ENCODE measurements around the gene CCL25. TPM values are rescaled to one million over a fixed set of nuclear protein-coding genes. Genes with fewer than 3 reads are reported as not detected.
A peak's percentile ranks its signal among the peaks of the same experiment; 100 is the strongest.

CCL25 gene
- total RNA-seq, 1 donor from 2014 or later = not detected

GRCh38 chr19:8083141-8083540 is 30.6 kb downstream of the CCL25 start:
- Mint-ChIP-seq H3K36me3 (ENCODE audit: insufficient read depth) (peaks cover 24% of the 10 kb centered on the region), H3K27ac (no peak overlapping the region), H3K27me3 (no peaks in the 10 kb centered on the region), H3K9me3 (ENCODE audit: low read depth) (no peaks in the 10 kb centered on the region), H3K4me1 (ENCODE audit: low read depth) (peaks cover 6% of the 10 kb centered on the region), H3K4me3 (ENCODE audit: low read depth) (no peak overlapping the region)
- TF ChIP-seq CTCF (IDR thresholded peaks at IDR 0.05; ENCODE audit: unreplicated experiment) = no peak
- DNase-seq (ENCODE audit: low spot score, unreplicated experiment) = no peak

- Mint-ChIP-seq H3K27ac (peak overlapping the region; percentile 50), H3K4me1 (ENCODE audit: low read depth) (peaks cover 6% of the 10 kb centered on the region), H3K9me3 (ENCODE audit: low read depth) (no peaks in the 10 kb centered on the region), H3K27me3 (no peaks in the 10 kb centered on the region), H3K36me3 (ENCODE audit: insufficient read depth) (peaks cover 24% of the 10 kb centered on the region), H3K4me3 (ENCODE audit: low read depth) (no peak overlapping the region)
- DNase-seq (ENCODE audit: low spot score, unreplicated experiment) = no peak
- TF ChIP-seq CTCF (IDR thresholded peaks at IDR 0.05; ENCODE audit: unreplicated experiment) = no peak
These were observed 31.6 kb downstream of the CCL25 start for GRCh38 chr19:8084152-8084551.

- Mint-ChIP-seq H3K4me1 (ENCODE audit: low read depth) (peaks cover 6% of the 10 kb centered on the region), H3K4me3 (ENCODE audit: low read depth) (no peak overlapping the region), H3K27ac (peak overlapping the region; percentile 62), H3K9me3 (ENCODE audit: low read depth) (no peaks in the 10 kb centered on the region), H3K27me3 (no peaks in the 10 kb centered on the region), H3K36me3 (ENCODE audit: insufficient read depth) (peaks cover 22% of the 10 kb centered on the region)
- no peak for TF ChIP-seq CTCF (IDR thresholded peaks at IDR 0.05; ENCODE audit: unreplicated experiment)
- DNase-seq (ENCODE audit: low spot score, unreplicated experiment) = no peak
These were observed 33.2 kb downstream of the CCL25 start for GRCh38 chr19:8085598-8086408.

GRCh38 chr19:8086849-8087248 is 34.3 kb downstream of the CCL25 start:
- Mint-ChIP-seq H3K27me3 (no peaks in the 10 kb centered on the region), H3K36me3 (ENCODE audit: insufficient read depth) (peaks cover 24% of the 10 kb centered on the region)
- TF ChIP-seq CTCF (IDR thresholded peaks at IDR 0.05; ENCODE audit: unreplicated experiment) = no peak

GRCh38 chr19:8087876-8088275 is 35.3 kb downstream of the CCL25 start:
- Mint-ChIP-seq H3K36me3 (ENCODE audit: insufficient read depth) (peaks cover 18% of the 10 kb centered on the region), H3K4me3 (ENCODE audit: low read depth) (no peak overlapping the region), H3K9me3 (ENCODE audit: low read depth) (no peaks in the 10 kb centered on the region), H3K4me1 (ENCODE audit: low read depth) (peaks cover 6% of the 10 kb centered on the region), H3K27me3 (no peaks in the 10 kb centered on the region), H3K27ac (no peak overlapping the region)
- DNase-seq (ENCODE audit: low spot score, unreplicated experiment) = no peak
- no peak for TF ChIP-seq CTCF (IDR thresholded peaks at IDR 0.05; ENCODE audit: unreplicated experiment)

More at GRCh38 chr19:8086849-8087248, 34.3 kb downstream of the CCL25 start:
- H3K4me1 Mint-ChIP-seq (ENCODE audit: low read depth) = peaks cover 6% of the 10 kb centered on the region
- no peaks in the 10 kb centered on the region for H3K9me3 Mint-ChIP-seq (ENCODE audit: low read depth)
- DNase-seq (ENCODE audit: low spot score, unreplicated experiment) = no peak
- no peak overlapping the region for H3K4me3 Mint-ChIP-seq (ENCODE audit: low read depth)
- no peak overlapping the region for H3K27ac Mint-ChIP-seq
